ENCODE measurements around the gene RASA4B. TPM values are rescaled to one million over a fixed set of nuclear protein-coding genes. Genes with fewer than 3 reads are reported as not detected.

The RASA4B gene
- polyA plus RNA-seq, 1 donor: 20.7 TPM

GRCh38 chr7:102454468-102454867 lies 63.1 kb downstream of the RASA4B start:
- DNase-seq (ENCODE audit: low read depth): no peak

DNA sequence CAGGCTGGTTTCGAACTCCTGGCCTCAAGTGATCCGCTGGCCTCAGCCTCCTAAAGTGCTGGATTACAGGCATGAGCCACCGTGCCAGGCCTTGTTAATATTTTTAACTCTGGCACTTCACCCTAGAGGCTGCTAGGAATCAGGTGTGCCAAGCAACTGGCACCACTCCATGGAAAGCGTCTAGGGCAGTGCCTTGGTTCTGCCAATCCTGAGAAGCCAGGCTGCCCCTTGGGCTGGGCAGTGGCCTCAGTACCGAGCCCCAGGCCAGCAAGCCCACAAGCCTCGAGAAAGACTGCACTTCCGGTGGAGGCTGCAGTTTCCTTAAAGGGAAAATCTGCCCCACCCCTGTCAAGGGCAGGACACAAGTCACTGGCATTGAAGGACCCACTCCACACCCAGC lies 64.3 kb downstream of the RASA4B start:
- DNase-seq (ENCODE audit: low read depth): no peak

- DNase-seq (ENCODE audit: low read depth): no peak
Measured at GRCh38 chr7:102452451-102452850, 65.1 kb downstream of the RASA4B start.

DNA sequence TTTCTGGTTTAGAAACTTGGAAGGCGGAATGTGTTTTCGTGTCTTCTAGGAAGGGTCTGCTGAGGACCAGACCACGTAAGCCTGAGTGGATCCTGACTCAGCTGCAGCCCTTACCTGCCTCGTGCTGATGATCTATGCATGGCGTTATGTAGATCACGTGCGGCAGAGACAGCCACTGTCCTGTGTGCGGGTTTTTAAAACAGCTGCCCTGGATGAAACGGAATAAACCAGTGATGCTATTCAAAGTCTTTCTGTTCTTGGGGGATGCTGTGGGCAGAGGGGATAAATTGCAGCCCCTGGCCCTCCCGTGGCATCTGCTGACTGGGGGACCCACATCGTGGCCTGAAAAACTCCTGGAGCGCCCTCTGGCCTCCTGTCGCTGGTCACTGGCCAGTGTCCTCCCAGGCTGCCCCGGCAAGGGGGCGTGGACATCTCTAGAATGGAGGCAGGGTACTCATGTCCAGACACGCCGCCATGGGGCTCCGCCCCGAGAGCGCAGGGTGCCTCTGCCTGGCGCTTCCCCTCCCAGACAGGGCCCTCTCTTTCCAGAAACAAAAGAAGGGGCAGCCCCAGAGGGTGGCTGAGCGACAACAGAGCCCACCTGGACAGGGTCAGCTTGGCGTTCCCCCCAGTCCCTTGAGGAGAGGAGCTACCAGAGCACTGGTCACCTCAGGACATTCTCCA lies 66.1 kb downstream of the RASA4B start:
- DNase-seq (ENCODE audit: low read depth): no peak

- DNase-seq (ENCODE audit: low read depth): no peak
Measured at GRCh38 chr7:102450242-102450641, 67.3 kb downstream of the RASA4B start.

GRCh38 chr7:102449136-102449535 lies 68.4 kb downstream of the RASA4B start:
- no peak for DNase-seq (ENCODE audit: low read depth)

DNA sequence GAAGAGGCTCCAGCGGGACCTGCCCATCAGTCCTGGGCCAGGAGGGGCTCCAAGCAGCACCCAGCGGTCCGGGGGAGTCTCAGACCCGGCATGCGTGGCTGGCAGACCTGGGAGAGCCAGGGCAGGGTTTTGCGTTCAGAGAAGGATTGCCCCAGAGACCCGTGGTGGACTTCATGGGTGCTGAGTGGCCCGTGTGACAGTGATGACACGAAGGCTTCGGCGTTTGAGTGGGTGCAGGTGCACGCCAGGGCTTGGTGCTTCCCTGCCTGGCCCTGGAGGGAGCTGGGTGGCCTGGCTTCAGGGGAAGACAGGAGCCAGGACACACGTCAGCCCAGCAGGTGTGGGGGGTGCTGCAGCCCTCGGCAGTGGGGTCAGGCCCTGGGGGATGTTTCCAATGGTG lies 70.3 kb downstream of the RASA4B start:
- DNase-seq (ENCODE audit: low read depth): no peak

DNA sequence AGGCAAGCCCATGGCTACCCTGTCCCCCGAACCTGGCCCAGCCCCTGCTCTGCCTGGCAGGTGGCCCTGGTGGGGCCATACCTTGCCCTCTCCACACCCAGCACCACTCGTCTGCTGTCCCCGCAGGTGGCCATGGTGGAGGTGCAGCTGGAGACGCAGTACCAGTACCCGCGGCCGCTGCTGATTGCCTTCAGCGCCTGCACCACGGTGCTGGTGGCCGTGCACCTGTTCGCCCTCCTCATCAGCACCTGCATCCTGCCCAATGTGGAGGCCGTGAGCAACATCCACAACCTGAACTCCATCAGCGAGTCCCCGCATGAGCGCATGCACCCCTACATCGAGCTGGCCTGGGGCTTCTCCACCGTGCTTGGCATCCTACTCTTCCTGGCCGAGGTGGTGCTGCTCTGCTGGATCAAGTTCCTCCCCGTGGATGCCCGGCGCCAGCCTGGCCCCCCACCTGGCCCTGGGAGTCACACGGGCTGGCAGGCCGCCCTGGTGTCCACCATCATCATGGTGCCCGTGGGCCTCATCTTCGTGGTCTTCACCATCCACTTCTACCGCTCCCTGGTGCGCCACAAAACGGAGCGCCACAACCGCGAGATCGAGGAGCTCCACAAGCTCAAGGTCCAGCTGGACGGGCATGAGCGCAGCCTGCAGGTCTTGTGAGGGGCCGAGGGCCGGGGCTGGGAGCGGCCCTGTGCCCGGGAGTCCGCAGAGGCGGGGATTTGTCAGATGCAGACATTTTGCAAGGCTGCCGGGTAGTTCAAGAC lies 71.0 kb downstream of the RASA4B start:
- DNase-seq (ENCODE audit: low read depth): no peak

DNA sequence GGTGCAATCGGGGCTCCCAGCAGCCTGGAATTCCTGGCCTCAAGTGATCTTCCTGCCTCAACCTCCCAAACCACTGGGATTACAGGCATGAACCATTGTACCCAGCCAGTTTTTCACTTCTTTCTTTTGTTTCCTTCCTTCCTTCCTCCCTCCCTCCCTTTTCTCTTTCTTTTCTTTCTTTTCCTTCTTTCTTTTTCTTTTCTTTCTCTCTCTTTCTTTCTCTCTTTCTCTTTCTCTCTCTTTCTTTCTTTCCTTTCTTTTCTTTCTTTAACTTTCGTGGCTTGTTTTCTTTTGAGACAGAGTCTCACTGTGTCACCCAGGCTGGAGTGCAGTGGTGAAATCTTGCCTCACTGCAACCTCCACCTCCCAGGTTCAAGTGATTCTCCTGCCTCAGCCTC lies 71.9 kb downstream of the RASA4B start:
- DNase-seq (ENCODE audit: low read depth): no peak

- DNase-seq (ENCODE audit: low read depth): no peak
Measured at GRCh38 chr7:102444961-102445673, 72.5 kb downstream of the RASA4B start.

GRCh38 chr7:102439963-102440795 lies 77.4 kb downstream of the RASA4B start:
- DNase-seq (ENCODE audit: low read depth): no peak

DNA sequence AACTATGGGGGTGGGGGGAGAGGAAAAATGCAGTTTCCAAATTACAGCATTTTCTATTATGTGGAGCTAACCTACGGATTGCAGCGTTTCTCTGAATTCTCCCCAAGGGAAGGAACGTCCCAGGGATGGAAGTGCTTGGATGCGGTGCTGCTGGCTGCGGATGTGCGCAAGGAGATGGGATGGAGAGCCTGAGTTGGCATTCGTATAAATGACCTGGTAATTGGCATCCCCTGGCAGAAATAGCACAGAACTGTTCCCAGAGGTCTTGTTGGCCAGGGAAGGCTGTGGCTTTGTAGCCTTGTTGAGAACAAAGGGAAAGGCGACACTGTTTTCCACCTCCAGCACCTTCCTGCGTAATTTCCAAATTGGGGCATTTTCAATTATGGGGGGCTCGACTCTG lies 81.5 kb downstream of the RASA4B start:
- DNase-seq (ENCODE audit: low read depth): no peak

GRCh38 chr7:102434039-102434486 lies 83.5 kb downstream of the RASA4B start:
- no peak for DNase-seq (ENCODE audit: low read depth)

DNA sequence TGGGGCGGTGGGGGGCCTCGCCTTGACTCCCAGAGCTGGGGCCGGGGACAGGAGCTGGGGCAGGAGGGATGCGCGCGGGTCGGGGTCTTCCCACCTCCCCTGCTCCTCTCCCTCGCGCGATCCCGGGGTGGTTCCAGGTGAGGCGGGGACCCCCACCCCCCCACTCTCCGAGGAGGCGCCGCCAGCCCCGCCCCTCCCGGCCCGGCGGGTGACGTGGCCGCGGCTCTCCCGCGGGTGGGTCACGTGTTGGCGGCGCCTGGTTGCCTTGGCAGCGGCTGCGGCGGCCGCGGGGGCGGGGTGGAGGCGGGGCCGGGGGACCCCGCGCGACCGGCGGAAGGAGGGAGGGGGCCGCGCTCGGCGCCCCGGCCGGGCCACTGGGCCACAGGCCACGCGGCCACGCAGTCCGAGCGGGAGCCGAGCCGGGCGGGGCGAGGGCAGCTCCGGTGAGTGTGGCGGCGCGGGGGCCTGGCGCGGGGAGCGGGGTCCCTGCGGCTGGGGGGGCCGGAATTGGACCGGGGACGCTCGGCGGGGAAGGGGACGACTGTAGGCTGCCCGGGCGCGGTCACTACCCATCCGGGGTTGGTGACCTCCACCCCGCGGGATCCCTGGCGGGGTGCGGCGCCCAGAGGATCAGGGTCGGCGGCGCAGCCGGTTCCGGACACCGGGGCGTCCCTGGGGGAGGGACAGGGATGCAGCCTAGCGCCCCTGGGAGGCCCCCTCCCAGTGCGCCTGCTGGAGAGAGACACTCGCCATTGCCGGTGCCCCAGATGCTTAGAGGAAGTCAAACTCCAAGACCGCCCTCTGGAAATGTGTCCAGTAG lies 84.1 kb downstream of the RASA4B start, which contains the start of gene ORAI2:
ORAI2 (plus strand) TSS at position 357 of the 820 bp plus-strand sequence. CDS start 5,382 bp downstream, outside the sequence.
- no peak for DNase-seq (ENCODE audit: low read depth)

Other genes starting within 250 kb of the RASA4B start
- 17.7 TPM for gene SH2B2, start 230.9 kb downstream of the RASA4B start, polyA plus RNA-seq (ENCODE audit: insufficient read length)
- 5.3 TPM for gene SPDYE6, start 161.3 kb downstream of the RASA4B start, polyA plus RNA-seq (ENCODE audit: insufficient read length)
- 27.4 TPM for gene PRKRIP1, start 121.4 kb downstream of the RASA4B start, polyA plus RNA-seq (ENCODE audit: insufficient read length)
- gene ORAI2, start 84.2 kb downstream of the RASA4B start, polyA plus RNA-seq (ENCODE audit: insufficient read length): 7.4 TPM
- 7.9 TPM for gene ALKBH4, start 52.9 kb downstream of the RASA4B start, polyA plus RNA-seq (ENCODE audit: insufficient read length)
- 10.2 TPM for gene LRWD1, start 52.8 kb downstream of the RASA4B start, polyA plus RNA-seq (ENCODE audit: insufficient read length)
- gene POLR2J, start 38.9 kb downstream of the RASA4B start, polyA plus RNA-seq (ENCODE audit: insufficient read length): 28.0 TPM
- gene UPK3BL2, start 25.9 kb upstream of the RASA4B start, polyA plus RNA-seq (ENCODE audit: insufficient read length): 13.4 TPM
- 7.4 TPM for gene SPDYE2, start 33.4 kb upstream of the RASA4B start, polyA plus RNA-seq (ENCODE audit: insufficient read length)
- gene POLR2J3, start 54.8 kb upstream of the RASA4B start, polyA plus RNA-seq (ENCODE audit: insufficient read length): 60.3 TPM
- gene RASA4, start 99.0 kb upstream of the RASA4B start, polyA plus RNA-seq (ENCODE audit: insufficient read length): 38.6 TPM
- gene UPK3BL1, start 125.0 kb upstream of the RASA4B start, polyA plus RNA-seq (ENCODE audit: insufficient read length): 9.8 TPM
- 2.7 TPM for gene SPDYE2B, start 132.5 kb upstream of the RASA4B start, polyA plus RNA-seq (ENCODE audit: insufficient read length)
- gene POLR2J2, start 153.9 kb upstream of the RASA4B start, polyA plus RNA-seq (ENCODE audit: insufficient read length): 2.7 TPM
- gene FAM185A, start 231.2 kb upstream of the RASA4B start, polyA plus RNA-seq (ENCODE audit: insufficient read length): 5.1 TPM

All from forelimb muscle (tissue), 1 donor.